KMS-11 (cell line): ENCODE results near the gene ID4.

Experiments used
- H2AFZ ChIP-seq: fragments of 200-600 bp; sonication (generic); 2 replicates; pipeline ENCODE4 v1.6.1; 2016; ENCODE audit warnings: antibody characterized with exemption, mixed run types, low read depth
- H3K27ac ChIP-seq: fragments of 200-600 bp; sonication (generic); 2 replicates; pipeline ENCODE4 v1.6.1; 2016; ENCODE audit warnings: mild to moderate bottlenecking, mixed run types
- H3K27me3 ChIP-seq: fragments of 200-600 bp; sonication (generic); 2 replicates; pipeline ENCODE4 v1.6.1; 2017; ENCODE audit warnings: mild to moderate bottlenecking, low read depth, mixed run types, moderate library complexity; ENCODE audit not compliant: insufficient read depth
- H3K36me3 ChIP-seq: fragments of 200-600 bp; sonication (generic); 2 replicates; pipeline ENCODE4 v1.6.1; 2017; ENCODE audit warnings: mild to moderate bottlenecking, mixed run types; ENCODE audit not compliant: insufficient read depth
- H3K4me1 ChIP-seq: fragments of 200-600 bp; sonication (generic); 2 replicates; pipeline ENCODE4 v1.6.1; 2016; ENCODE audit warnings: mild to moderate bottlenecking, low read depth, mixed run types; ENCODE audit not compliant: poor library complexity, severe bottlenecking
- H3K4me2 ChIP-seq: fragments of 200-600 bp; sonication (generic); 2 replicates; pipeline ENCODE4 v1.7.0; 2016; ENCODE audit warnings: mild to moderate bottlenecking, mixed run types
- H3K4me3 ChIP-seq: fragments of 200-600 bp; sonication (generic); IDR thresholded peaks from 2 replicates; pipeline ENCODE4 v1.6.1; 2017; ENCODE audit warnings: low read depth, low read length, mixed read lengths; ENCODE audit not compliant: insufficient read depth
- H3K79me2 ChIP-seq: fragments of 200-600 bp; sonication (generic); 2 replicates; pipeline ENCODE4 v1.6.1; 2016; ENCODE audit warnings: low read depth, mixed run types; ENCODE audit not compliant: insufficient read depth
- H3K9ac ChIP-seq: fragments of 200-600 bp; sonication (generic); 2 replicates; pipeline ENCODE4 v1.6.1; 2016; ENCODE audit warnings: mild to moderate bottlenecking, mixed run types
- H4K20me1 ChIP-seq: fragments of 200-600 bp; sonication (generic); 2 replicates; pipeline ENCODE4 v1.6.1; 2016; ENCODE audit warnings: mild to moderate bottlenecking, mixed run types; ENCODE audit not compliant: insufficient read depth
- CTCF ChIP-seq: fragments of 200-600 bp; sonication (generic); conservative IDR thresholded peaks from 2 replicates; pipeline ENCODE4 v1.6.1; 2017; ENCODE audit warnings: low read depth, mild to moderate bottlenecking, antibody characterized with exemption, low read length, moderate library complexity, mixed read lengths

ID4 gene

DNA sequence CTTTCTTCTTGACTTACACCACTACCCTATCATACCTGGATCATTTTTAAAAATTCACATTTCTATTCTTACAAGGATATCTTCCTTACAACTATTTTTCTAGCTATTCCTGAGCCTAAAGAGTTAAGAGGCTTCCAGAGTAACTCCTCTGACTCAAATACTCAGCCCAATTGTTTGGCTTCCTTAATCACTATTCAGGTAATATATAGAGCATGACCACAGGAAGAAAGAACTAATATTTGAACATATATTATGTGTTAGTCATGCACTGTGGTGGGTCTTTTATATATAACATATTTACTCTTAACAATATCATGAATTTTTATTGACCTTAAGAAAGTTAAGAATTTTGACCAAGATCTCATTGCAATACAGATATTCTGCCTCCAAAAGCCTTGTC lies 42.0 kb upstream of the ID4 start:
- no peaks in the 10 kb centered on the region for H3K4me1 ChIP-seq
- H4K20me1 ChIP-seq: no peaks in the 10 kb centered on the region
- no peaks in the 10 kb centered on the region for H3K79me2 ChIP-seq
- H3K4me3 ChIP-seq: no peak overlapping the region
- no peak overlapping the region for H3K4me2 ChIP-seq
- H2AFZ ChIP-seq: no peak overlapping the region
- TF ChIP-seq CTCF: no peak
- H3K36me3 ChIP-seq: no peaks in the 10 kb centered on the region
- H3K9ac ChIP-seq: no peak overlapping the region
- H3K27ac ChIP-seq: no peak overlapping the region
- no peaks in the 10 kb centered on the region for H3K27me3 ChIP-seq

- H3K36me3 ChIP-seq: no peaks in the 10 kb centered on the region
- no peaks in the 10 kb centered on the region for H3K79me2 ChIP-seq
- no peaks in the 10 kb centered on the region for H4K20me1 ChIP-seq
- no peaks in the 10 kb centered on the region for H3K27me3 ChIP-seq
- no peak overlapping the region for H3K27ac ChIP-seq
- H3K4me3 ChIP-seq: no peak overlapping the region
- no peaks in the 10 kb centered on the region for H3K4me1 ChIP-seq
- H3K4me2 ChIP-seq: no peak overlapping the region
- no peak for TF ChIP-seq CTCF
- H3K9ac ChIP-seq: no peak overlapping the region
- no peak overlapping the region for H2AFZ ChIP-seq
These were observed 40.7 kb upstream of the ID4 start for GRCh38 chr6:19796452-19796851.

DNA sequence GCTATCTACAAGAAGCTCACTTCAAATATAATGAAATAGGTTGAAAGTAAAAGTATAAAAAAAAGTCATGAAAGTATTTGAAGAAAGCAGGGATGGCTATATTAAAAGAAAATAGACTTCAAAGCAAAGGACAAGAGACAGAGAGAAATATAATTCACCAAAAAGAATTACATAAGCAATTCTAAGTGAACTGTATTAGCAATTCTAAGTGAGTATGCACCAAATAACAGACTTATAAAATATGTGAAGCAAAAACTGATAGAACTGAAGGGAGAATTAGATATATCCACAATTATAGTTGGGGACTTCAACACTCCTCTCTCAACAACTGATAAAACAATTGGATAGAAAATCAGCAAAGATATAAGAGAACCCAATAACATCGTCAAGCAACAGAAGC lies 38.8 kb upstream of the ID4 start:
- Histone ChIP-seq H3K27me3 (no peaks in the 10 kb centered on the region), H3K36me3 (no peaks in the 10 kb centered on the region), H3K9ac (no peak overlapping the region), H3K4me1 (no peaks in the 10 kb centered on the region), H4K20me1 (no peaks in the 10 kb centered on the region), H3K27ac (no peak overlapping the region), H3K79me2 (no peaks in the 10 kb centered on the region), H2AFZ (no peak overlapping the region), H3K4me2 (no peak overlapping the region), H3K4me3 (no peak overlapping the region)
- no peak for TF ChIP-seq CTCF

DNA sequence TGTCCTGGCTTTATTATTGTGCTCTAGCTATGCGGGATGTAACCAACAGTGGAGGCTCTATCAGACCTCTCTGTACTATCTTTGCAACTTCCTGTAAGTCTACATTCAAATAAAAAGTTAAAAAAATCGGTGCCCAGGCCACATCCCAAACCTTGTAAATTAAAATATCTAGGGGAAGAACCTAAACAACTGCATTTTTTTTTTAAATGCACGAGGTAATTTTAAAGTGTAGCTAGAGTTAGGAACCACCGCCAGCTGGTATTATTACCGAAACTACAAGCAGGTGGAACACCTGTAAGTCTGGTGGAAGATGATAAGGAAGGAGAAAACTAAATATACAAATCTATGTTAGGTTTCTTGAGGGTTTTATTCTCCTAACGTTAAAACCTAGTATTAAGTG lies 34.5 kb upstream of the ID4 start:
- peaks cover 16% of the 10 kb centered on the region for H3K4me1 ChIP-seq
- no peak overlapping the region for H3K4me2 ChIP-seq
- H3K36me3 ChIP-seq: no peaks in the 10 kb centered on the region
- no peaks in the 10 kb centered on the region for H4K20me1 ChIP-seq
- H3K9ac ChIP-seq: no peak overlapping the region
- H3K79me2 ChIP-seq: no peaks in the 10 kb centered on the region
- H2AFZ ChIP-seq: no peak overlapping the region
- H3K27ac ChIP-seq: no peak overlapping the region
- TF ChIP-seq CTCF: no peak
- H3K27me3 ChIP-seq: no peaks in the 10 kb centered on the region
- no peak overlapping the region for H3K4me3 ChIP-seq
